NCI-H1694 (cell line): Measurements from ENCODE around the gene PPDPF.
"Not testable (repeated sequence)": the region's sequence is repeated elsewhere in the genome, so short reads cannot be mapped to it uniquely, and the experiment has no call there.

ENCODE experiments used
- DNase-seq: peaks from one replicate; lab custom pipeline; 2025; lab: John Stamatoyannopoulos, UW

The PPDPF gene

GRCh38 chr20:63565021-63565698 is 44.6 kb downstream of the PPDPF start:
- no peak for DNase-seq

- DNase-seq: no peak
Observed at GRCh38 chr20:63565699-63566335, 45.3 kb downstream of the PPDPF start.

DNA sequence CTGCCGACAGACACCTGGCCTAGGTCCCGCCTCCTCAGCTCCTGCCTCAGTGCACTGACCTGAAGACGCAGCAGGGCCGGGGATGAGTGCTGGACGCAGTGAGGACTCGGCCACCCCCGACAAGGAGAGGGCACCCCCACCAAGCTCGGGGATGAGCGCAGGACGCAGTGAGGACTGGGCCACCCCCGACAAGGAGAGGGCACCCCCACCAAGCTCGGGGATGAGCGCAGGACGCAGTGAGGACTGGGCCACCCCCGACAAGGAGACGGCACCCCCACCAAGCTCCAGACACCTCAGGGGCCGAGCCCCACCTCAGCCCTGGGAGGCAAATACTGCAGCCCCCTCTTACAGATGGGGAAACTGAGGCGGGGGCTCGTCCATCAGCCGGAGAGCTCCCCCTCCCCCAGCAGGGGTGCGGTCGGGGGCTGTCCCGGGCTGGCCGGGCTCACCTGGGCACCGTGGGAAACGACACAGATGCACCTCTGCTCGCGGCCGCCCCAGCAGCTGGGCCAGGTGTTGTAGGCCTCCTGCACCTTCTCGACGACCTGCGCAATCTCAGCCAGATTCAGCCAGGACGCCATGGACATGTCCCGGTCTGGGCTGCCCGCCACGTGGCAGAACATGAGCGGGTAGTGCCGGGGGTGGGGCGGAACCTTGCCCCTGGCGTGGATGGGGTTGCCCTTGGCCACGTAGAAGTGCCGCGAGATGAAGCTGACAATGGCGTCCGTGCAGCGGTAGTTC is 46.0 kb downstream of the PPDPF start:
- DNase-seq: no peak

DNA sequence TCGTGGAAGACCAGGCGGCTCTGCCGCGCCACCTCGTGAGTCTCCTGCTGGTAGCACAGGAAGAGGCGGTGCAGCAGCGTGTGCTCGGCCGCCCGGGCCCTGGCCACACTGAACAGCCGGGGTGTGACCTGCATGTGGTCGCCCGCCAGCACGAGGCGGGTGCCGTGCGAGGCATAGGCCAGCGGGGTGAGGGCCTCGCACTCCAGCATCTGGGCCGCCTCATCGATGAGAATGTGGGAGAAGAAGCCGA is 46.5 kb downstream of the PPDPF start:
- no peak for DNase-seq

- no peak for DNase-seq
Observed at GRCh38 chr20:63567386-63568169, 47.0 kb downstream of the PPDPF start.

DNA sequence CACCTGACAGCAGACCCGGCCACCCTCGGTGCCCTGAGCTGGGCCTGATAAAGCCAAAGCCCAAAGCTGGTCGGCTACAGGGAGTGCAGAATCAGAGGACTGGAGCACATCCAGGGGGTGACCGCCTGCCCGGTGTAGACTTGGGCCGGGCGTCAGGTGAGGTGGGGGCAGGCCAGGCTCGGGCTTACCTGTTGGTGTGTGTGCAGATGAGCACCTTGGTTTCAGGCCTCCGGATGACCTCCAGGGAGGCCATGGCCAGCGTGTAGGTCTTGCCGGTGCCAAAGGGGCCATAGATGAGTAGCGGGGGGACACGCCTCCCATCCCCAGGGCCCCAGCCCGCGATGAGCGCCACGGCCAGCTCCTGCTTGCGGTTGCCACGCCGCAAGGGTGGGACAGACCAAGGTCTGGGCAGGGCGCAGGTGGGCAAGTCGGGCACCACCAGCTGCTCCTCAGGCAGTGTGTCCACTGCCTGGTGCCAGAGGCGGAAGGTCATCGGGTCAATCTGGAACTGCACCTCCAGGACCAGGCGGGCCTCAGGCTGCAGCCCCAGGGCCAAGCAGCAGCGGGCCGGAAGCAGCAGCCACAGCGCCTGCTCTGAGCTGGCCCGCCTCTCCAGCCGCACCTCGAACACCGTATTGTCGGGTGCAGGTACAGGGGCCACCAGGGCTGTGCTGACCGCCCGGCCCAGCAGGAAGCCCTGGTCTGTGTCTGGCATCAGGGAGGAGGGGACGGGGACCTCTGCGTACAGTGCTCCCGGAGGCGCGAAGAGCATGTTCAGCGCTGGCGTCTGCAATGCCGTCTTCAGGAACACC is 47.8 kb downstream of the PPDPF start:
- DNase-seq: no peak

- peak; percentile 25 for DNase-seq
Observed at GRCh38 chr20:63568986-63569949, 48.7 kb downstream of the PPDPF start.

- DNase-seq: no peak
Observed at GRCh38 chr20:63570281-63571086, 49.9 kb downstream of the PPDPF start.

- DNase-seq: not testable (repeated sequence)
Observed at GRCh38 chr20:63571087-63571478, 50.5 kb downstream of the PPDPF start.
